Activated naive CD8-positive, alpha-beta T cell treated with anti-CD3 and anti-CD28 coated beads, Interleukin-2, amount 10 ng/mL, durations not matched to agents 7 days and 5 days (primary cell): ENCODE data around the gene NAGLU. TPM values are rescaled to one million over a fixed set of nuclear protein-coding genes. Genes with fewer than 3 reads are reported as not detected.

Experiments
- ATAC-seq: fragments of 150-1000 bp; cut with Tn5 transposase; one replicate; pipeline ENCODE4 v1.10.0; 2021; ENCODE audit warnings: low read depth, moderate library complexity
- POLR2A ChIA-PET: fragments of 350-600 bp; sonication (Branson Sonifier 250); formaldehyde crosslinking; loops from one replicate; lab custom pipeline; 2021; ENCODE audit warnings: antibody characterized with exemption; lab: Charles Lee
- DNase-seq: peaks from one replicate; pipeline ENCODE4 v3.0.0; 2021
- H3K27ac Mint-ChIP-seq: one replicate; pipeline ENCODE4 v1.8.0; 2022; ENCODE audit warnings: mild to moderate bottlenecking, mixed read lengths
- H3K27me3 Mint-ChIP-seq: one replicate; pipeline ENCODE4 v1.8.0; 2022; ENCODE audit warnings: mild to moderate bottlenecking, moderate library complexity, mixed read lengths
- H3K36me3 Mint-ChIP-seq: one replicate; pipeline ENCODE4 v1.8.0; 2021; ENCODE audit warnings: mild to moderate bottlenecking, mixed read lengths
- H3K4me1 Mint-ChIP-seq: one replicate; pipeline ENCODE4 v1.8.0; 2021; ENCODE audit warnings: mixed read lengths
- H3K4me3 Mint-ChIP-seq: one replicate; pipeline ENCODE4 v1.8.0; 2022; ENCODE audit warnings: mild to moderate bottlenecking, moderate library complexity, mixed read lengths
- H3K9me3 Mint-ChIP-seq: one replicate; pipeline ENCODE4 v1.8.0; 2021; ENCODE audit warnings: mixed read lengths
- total RNA-seq, 2 experiments: library from RNA; stranded (reverse); gene quantifications; one replicate each; pipeline ENCODE4 v1.2.3, GENCODE V29; 2021

NAGLU gene
- total RNA-seq, 2 experiments from 2014 or later = 22.9 to 23.9 TPM

- Mint-ChIP-seq H3K9me3 (no peaks in the 10 kb centered on the region), H3K4me3 (no peak overlapping the region), H3K27me3 (peaks cover 4% of the 10 kb centered on the region), H3K4me1 (peaks cover 5% of the 10 kb centered on the region), H3K27ac (no peak overlapping the region), H3K36me3 (no peaks in the 10 kb centered on the region)
- no peak for ATAC-seq
- POLR2A ChIA-PET = no interaction called here
- DNase-seq = no peak
These were observed 21.8 kb upstream of the NAGLU start for GRCh38 chr17:42514279-42514678.

- Mint-ChIP-seq H3K36me3 (no peaks in the 10 kb centered on the region), H3K9me3 (no peaks in the 10 kb centered on the region), H3K4me3 (no peak overlapping the region), H3K4me1 (peaks cover 5% of the 10 kb centered on the region), H3K27ac (no peak overlapping the region), H3K27me3 (peaks cover 4% of the 10 kb centered on the region)
- POLR2A ChIA-PET = no interaction called here
- ATAC-seq = no peak
- no peak for DNase-seq
These were observed 21.2 kb upstream of the NAGLU start for GRCh38 chr17:42514867-42515266.

GRCh38 chr17:42517516-42517915 lies 18.5 kb upstream of the NAGLU start:
- Mint-ChIP-seq H3K27ac (no peak overlapping the region), H3K9me3 (no peaks in the 10 kb centered on the region), H3K27me3 (no peaks in the 10 kb centered on the region), H3K4me3 (no peak overlapping the region), H3K36me3 (no peaks in the 10 kb centered on the region), H3K4me1 (peaks cover 5% of the 10 kb centered on the region)
- POLR2A ChIA-PET = interaction anchor here (0.5 kb wide), 1 partner anchor 177 kb away, joined by 3 read pairs; no protein-coding TSS in a partner anchor
- DNase-seq (peak; percentile 86), ATAC-seq (peak; percentile 83)

GRCh38 chr17:42518046-42518754 lies 17.8 kb upstream of the NAGLU start:
- H3K27me3 Mint-ChIP-seq = no peaks in the 10 kb centered on the region
- no peak for DNase-seq
- POLR2A ChIA-PET = interaction anchor here (0.5 kb wide), 1 partner anchor 177 kb away, joined by 3 read pairs; no protein-coding TSS in a partner anchor
- H3K27ac Mint-ChIP-seq = no peak overlapping the region
- H3K4me1 Mint-ChIP-seq = peaks cover 5% of the 10 kb centered on the region
- H3K9me3 Mint-ChIP-seq = no peaks in the 10 kb centered on the region
- H3K36me3 Mint-ChIP-seq = no peaks in the 10 kb centered on the region
- no peak overlapping the region for H3K4me3 Mint-ChIP-seq
- no peak for ATAC-seq

- Mint-ChIP-seq H3K4me3 (no peak overlapping the region), H3K9me3 (no peaks in the 10 kb centered on the region), H3K36me3 (no peaks in the 10 kb centered on the region), H3K4me1 (peaks cover 5% of the 10 kb centered on the region), H3K27me3 (no peaks in the 10 kb centered on the region), H3K27ac (no peak overlapping the region)
- ATAC-seq = no peak
- POLR2A ChIA-PET = interaction anchor here (1.2 kb wide), 1 partner anchor 11 kb away, joined by 3 read pairs; no protein-coding TSS in a partner anchor
- no peak for DNase-seq
These were observed 17.1 kb upstream of the NAGLU start for GRCh38 chr17:42518755-42519545.

GRCh38 chr17:42519546-42520491 lies 16.2 kb upstream of the NAGLU start:
- no peaks in the 10 kb centered on the region for H3K27me3 Mint-ChIP-seq
- no peaks in the 10 kb centered on the region for H3K9me3 Mint-ChIP-seq
- H3K4me1 Mint-ChIP-seq = peaks cover 6% of the 10 kb centered on the region
- ATAC-seq (no peak), DNase-seq (no peak)
- no peak overlapping the region for H3K27ac Mint-ChIP-seq
- no peak overlapping the region for H3K4me3 Mint-ChIP-seq
- POLR2A ChIA-PET = interaction anchor here (1.2 kb wide), 1 partner anchor 10 kb away, joined by 3 read pairs; no protein-coding TSS in a partner anchor
- H3K36me3 Mint-ChIP-seq = no peaks in the 10 kb centered on the region

- Mint-ChIP-seq H3K9me3 (no peaks in the 10 kb centered on the region), H3K36me3 (no peaks in the 10 kb centered on the region), H3K4me3 (no peak overlapping the region), H3K27ac (no peak overlapping the region), H3K27me3 (peaks cover 3% of the 10 kb centered on the region), H3K4me1 (peaks cover 6% of the 10 kb centered on the region)
- DNase-seq (no peak), ATAC-seq (no peak)
- POLR2A ChIA-PET = no interaction called here
These were observed 15.5 kb upstream of the NAGLU start for GRCh38 chr17:42520540-42520951.

GRCh38 chr17:42521036-42521435 lies 15.0 kb upstream of the NAGLU start:
- no peak overlapping the region for H3K4me3 Mint-ChIP-seq
- ATAC-seq = no peak
- no peak for DNase-seq
- peaks cover 3% of the 10 kb centered on the region for H3K27me3 Mint-ChIP-seq
- peaks cover 8% of the 10 kb centered on the region for H3K4me1 Mint-ChIP-seq
- POLR2A ChIA-PET = no interaction called here
- no peak overlapping the region for H3K27ac Mint-ChIP-seq
- H3K9me3 Mint-ChIP-seq = no peaks in the 10 kb centered on the region
- no peaks in the 10 kb centered on the region for H3K36me3 Mint-ChIP-seq

- POLR2A ChIA-PET = no interaction called here
- no peak for DNase-seq
- Mint-ChIP-seq H3K27ac (no peak overlapping the region), H3K27me3 (peaks cover 3% of the 10 kb centered on the region), H3K4me1 (peaks cover 10% of the 10 kb centered on the region), H3K36me3 (no peaks in the 10 kb centered on the region), H3K4me3 (no peak overlapping the region), H3K9me3 (no peaks in the 10 kb centered on the region)
- ATAC-seq = no peak
These were observed 14.3 kb upstream of the NAGLU start for GRCh38 chr17:42521666-42522262.

- no peak for ATAC-seq
- Mint-ChIP-seq H3K4me3 (no peak overlapping the region), H3K9me3 (no peaks in the 10 kb centered on the region), H3K36me3 (no peaks in the 10 kb centered on the region), H3K4me1 (peaks cover 15% of the 10 kb centered on the region), H3K27ac (no peak overlapping the region), H3K27me3 (peaks cover 3% of the 10 kb centered on the region)
- POLR2A ChIA-PET = no interaction called here
- no peak for DNase-seq
These were observed 13.7 kb upstream of the NAGLU start for GRCh38 chr17:42522263-42522790.

GRCh38 chr17:42522798-42523278 lies 13.2 kb upstream of the NAGLU start:
- POLR2A ChIA-PET = no interaction called here
- no peak for DNase-seq
- Mint-ChIP-seq H3K27ac (no peak overlapping the region), H3K4me3 (no peak overlapping the region), H3K4me1 (peaks cover 13% of the 10 kb centered on the region), H3K36me3 (no peaks in the 10 kb centered on the region), H3K27me3 (peaks cover 3% of the 10 kb centered on the region), H3K9me3 (no peaks in the 10 kb centered on the region)
- ATAC-seq = no peak

GRCh38 chr17:42525221-42525620 lies 10.8 kb upstream of the NAGLU start:
- no peaks in the 10 kb centered on the region for H3K36me3 Mint-ChIP-seq
- no peak overlapping the region for H3K27ac Mint-ChIP-seq
- no peak for DNase-seq
- H3K27me3 Mint-ChIP-seq = peaks cover 3% of the 10 kb centered on the region
- peaks cover 24% of the 10 kb centered on the region for H3K4me1 Mint-ChIP-seq
- H3K9me3 Mint-ChIP-seq = no peaks in the 10 kb centered on the region
- H3K4me3 Mint-ChIP-seq = no peak overlapping the region
- POLR2A ChIA-PET = no interaction called here
- ATAC-seq = no peak
